Measurements from ENCODE around the gene KDM1A.
A peak's percentile ranks its signal among the peaks of the same experiment; 100 is the strongest.

KDM1A gene

DNA sequence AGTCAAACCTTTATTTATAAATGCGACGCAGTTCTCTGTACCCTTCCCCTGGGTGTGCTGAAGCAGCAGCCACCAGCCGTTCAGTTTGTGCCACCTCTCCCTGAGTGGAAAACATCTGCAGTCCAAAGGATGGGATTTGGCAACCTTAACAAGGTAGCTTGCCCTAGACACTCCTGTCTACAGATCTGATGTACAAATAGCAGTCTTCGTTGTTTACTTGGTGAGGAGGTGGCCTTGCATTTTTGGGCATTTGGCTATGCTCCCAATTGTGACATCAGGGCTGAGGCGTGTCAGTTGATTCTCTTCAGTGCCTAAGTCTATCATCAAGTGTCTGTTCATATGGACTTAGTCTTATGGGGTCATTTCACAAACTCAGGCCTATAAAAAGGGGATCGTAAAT is 59.8 kb downstream of the KDM1A start:
- no peak for DNase-seq

DNA sequence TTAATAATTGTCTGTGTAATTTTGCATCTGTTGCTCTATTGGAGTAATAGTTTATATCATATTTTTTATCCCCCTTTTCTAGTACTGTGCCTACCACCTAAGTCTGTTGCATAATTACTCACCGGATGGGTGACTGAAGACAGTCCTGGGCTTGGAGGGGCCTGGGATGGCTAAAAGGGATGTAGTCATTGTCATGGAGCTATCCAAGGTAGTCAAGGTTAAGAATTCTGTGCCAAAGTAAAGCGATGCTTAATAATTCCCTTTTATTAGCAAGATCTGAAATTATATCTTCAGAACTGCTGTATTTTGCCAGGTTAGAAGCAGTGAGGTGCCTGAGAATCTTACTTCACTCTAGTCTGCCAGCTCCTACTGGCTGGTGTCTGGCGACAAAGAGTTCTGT is 61.6 kb downstream of the KDM1A start:
- DNase-seq = no peak

- no peak for DNase-seq
These were observed 62.1 kb downstream of the KDM1A start for GRCh38 chr1:23081376-23081775.

DNA sequence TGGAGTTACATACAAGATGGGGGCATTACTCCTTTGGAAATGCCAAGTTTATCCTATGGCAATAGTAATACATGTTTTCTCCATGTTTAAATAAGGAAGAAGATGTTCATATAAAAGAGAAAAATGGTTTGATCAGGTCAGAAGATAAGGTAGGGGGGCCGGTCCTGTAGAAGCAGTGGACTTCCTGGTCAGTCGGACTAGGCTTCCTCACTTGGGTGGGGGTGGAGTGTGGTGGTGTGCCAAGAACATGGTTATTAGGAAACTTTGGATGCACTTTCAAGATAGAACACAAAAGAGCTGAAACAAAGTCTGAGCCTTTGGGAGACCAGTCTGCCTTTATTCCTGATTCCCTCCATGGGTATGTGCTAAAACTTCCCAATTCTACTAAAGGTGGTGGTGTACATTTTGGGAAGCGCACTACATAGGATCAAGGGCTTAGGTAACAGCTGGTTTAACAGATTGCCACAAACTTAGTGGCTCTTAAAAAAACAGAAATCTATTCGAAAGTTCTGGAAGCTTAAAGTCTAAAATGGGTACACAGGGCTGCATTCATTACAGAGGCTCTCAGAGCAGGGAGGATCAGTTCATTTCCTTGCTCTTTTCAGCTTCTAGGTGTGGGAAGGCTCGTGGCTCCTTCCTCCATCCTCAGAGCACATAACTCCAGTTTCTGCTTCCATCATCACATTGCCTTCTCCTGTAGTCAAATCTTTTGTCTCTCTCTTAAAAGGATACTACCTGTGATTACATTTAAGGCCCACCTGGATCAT is 64.6 kb downstream of the KDM1A start:
- DNase-seq = no peak

- no peak for DNase-seq
These were observed 65.6 kb downstream of the KDM1A start for GRCh38 chr1:23084880-23085279.

DNA sequence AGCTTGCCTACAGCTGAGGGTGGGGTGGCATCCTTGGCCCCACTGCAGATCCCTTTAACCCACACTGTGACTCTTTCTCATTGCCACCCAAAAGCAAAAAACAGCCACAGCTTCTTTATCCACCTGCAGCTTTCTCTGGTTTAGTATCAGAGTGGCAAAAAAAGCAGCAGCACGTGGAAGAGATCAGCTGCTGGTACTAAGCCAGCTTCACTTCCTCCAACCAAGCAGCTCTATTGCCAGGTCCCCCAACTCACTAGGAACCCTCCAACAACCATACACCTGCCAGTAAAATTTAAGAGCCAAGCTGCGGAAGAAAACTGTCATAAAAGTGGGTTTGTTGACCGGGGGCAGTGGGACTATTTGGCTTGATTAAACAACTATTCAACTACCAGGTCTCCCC is 66.4 kb downstream of the KDM1A start:
- no peak for DNase-seq

GRCh38 chr1:23088027-23088426 is 68.8 kb downstream of the KDM1A start:
- DNase-seq = no peak

GRCh38 chr1:23090056-23090455 is 70.8 kb downstream of the KDM1A start:
- DNase-seq = no peak

DNA sequence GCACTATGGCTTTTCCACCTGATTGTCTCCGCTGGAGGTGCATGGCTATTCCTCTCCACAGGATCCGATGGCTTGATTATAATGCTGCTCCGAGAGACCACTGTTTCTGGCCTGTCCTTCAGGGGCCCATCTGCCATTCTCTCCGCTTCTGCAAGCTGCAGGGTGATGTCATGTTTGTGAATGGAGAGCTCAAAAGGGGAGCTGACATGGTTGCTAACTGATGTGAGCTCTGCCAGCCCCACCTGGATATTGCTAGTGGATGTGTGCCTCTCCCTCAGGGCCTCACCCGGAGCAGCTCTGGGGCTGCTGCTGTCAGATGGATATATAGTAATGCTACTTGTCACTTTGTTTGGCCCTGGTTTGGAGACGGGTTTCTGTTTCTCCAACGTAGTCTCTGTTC is 72.3 kb downstream of the KDM1A start:
- DNase-seq = no peak

GRCh38 chr1:23092447-23092846 is 73.2 kb downstream of the KDM1A start:
- no peak for DNase-seq

DNA sequence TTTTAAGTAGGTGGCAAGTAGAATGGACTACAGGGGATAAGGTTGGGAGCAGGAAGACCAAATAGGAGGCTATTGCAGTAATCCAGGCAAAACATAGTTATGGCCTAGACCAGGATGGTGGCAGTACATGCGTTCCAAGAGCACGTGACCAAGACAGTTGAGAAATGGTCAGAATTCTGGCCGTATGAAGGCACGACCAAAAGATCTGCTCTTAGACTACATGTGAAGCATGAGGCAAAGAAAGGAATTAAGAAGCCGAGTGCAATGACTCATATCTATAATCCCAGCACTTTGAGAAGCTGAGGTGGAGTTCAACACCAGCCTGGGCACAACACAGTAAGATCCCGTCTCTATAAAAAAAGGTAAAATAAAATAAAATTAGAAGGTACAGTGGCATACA is 78.0 kb downstream of the KDM1A start:
- no peak for DNase-seq

DNA sequence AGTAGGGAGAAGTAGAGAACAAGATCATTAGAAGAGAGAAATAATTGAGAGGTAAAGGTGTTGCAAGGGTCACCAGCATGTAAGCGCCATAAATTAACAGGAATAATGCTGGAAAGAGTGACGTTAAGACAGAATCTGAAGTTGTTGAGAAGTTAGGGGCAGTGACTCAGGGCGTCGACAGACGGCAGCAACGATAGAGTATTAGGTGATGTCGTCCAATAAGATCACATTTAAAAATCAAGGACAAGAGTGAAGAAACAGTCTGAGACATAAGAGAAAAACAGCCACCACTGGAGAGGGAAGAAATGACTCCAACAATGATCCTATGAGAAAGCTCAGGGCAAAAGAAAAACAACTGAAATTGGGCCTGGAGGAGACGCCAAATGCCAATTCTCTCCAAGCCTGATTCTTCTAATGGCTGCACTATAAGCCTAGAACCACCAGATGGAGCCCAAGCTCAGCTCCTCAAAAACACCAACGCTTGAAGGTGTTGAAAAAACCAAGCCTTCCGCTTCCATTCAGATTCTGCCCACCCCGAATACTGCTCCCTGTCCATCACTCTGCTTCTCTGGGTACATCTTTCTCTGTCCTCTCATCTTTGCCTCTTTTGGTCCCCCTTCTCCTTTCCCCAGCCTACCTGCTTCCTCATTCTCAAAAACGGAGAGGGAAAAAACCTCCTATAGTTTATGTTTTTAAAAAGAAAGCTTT is 79.3 kb downstream of the KDM1A start:
- DNase-seq = peak; percentile 81

DNA sequence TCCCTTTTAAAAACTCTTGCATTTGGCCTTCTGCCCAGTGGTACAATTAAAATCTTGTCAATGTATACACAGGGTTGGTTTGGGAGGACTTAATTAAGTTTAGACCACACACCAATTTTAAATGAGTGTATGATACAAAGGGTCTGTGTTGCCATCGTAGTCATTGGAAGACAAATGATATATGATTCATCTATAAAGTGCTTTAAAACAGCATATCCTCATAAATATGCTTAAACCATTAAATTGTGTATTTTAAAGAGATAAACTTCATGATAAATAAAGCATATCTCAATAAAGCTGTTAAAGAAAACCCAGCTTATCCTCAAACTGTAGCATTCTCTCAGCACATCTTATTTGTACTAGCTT is 79.9 kb downstream of the KDM1A start:
- DNase-seq = no peak

DNA sequence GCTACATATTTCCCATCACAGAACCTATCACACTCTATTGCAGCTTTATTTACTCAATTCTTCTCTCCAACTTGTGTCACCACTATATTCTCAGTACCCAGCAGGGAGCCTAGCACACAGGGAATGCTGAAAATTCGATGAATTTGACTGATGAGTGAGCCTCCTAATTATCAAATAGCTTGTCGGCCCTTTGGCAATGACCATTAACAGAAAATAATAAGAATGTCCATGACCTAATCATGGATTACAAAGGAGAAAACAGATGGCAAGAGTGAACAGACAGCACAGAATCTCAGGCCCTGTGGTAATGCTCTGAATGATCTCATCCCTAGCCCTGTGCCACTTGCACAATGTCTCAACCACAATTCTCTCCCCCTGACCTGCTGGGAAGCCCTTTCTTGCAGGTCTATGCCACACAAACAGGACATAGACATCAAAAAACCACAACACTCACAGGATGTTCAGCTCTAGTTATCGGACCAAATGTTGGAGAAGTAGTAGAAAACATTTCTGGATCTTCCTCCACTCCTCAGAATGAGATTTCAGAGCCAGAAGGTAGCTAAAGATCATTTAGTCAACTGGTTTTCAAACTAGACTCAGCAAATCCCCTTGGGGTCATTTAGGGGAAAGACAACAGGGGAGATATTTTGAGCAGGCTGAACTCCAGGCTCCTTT is 80.9 kb downstream of the KDM1A start:
- DNase-seq = no peak

DNA sequence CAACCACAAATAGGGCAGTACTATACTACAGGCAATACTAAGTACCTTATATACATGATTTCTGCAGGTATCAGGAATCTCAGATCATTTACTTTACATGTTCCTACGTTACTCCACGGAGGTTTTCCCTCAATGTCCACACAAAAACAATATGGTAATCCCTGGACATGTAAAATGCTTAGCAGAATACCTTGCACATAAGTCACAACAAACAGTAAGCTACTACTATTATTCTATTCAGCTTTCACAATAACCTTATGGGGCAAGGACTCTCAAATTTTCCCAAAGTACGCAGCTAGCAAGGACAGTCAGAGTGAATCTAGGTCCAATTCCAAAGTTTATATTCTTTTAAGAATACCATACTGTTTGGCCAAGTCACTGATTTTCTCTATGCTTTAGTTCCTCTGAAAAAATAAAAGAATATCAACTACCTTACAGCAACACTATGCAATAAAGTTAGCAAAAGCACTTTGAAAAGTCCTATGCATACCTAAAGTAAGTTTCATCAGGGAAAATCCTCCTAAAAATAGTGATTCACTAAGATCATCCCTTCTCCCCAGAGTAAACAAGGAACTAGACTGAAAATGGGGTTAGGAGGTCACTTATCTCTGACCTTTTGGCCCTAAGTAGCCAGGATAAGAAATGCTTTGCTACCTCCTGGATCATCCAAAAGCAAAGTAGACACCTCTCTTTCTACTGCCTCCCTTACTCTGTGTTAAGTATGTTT is 82.0 kb downstream of the KDM1A start:
- no peak for DNase-seq

GRCh38 chr1:23101887-23102286 is 82.6 kb downstream of the KDM1A start:
- no peak for DNase-seq

- DNase-seq = no peak
These were observed 83.0 kb downstream of the KDM1A start for GRCh38 chr1:23102289-23102688.

DNA sequence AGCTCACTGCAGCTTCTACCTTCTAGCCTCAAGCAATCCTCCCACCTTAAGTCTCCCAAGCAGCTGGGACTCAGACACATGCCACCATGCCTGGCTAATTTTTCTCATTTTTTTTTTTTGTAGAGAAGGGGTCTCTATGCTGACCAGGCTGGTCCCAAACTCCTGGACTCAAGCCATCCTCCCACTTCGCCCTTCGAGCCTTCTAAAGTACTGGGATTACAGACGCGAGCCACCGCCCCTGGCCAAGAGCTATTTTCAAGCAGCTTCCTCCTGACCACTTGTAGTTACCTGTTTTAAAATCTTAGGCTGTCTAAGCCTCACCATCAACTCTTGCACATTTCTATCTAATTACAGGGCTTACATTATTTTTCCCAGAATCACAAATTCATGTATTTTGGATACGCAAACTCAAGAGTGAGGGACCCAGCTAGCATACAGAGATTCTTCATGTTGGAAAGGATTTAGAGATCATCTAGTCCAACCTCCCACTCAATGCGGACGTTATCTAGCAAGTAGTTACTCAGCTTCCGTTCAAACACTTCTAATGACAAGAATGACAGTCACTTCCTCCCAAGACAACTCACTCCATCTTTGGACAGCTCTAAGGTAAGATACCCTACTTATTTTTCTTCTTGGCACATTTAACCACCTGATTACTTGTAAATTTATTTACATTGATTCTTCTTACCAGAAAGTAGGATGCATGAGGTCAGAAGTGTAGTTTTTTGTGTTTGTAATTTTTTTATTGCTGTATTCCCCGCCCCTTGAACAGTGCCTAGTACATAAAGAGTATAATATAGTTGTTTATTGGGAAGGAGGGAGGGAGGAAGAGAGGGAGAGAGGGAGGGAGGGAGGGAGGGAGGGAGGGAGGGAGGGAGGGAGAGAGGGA is 84.0 kb downstream of the KDM1A start:
- no peak for DNase-seq

DNA sequence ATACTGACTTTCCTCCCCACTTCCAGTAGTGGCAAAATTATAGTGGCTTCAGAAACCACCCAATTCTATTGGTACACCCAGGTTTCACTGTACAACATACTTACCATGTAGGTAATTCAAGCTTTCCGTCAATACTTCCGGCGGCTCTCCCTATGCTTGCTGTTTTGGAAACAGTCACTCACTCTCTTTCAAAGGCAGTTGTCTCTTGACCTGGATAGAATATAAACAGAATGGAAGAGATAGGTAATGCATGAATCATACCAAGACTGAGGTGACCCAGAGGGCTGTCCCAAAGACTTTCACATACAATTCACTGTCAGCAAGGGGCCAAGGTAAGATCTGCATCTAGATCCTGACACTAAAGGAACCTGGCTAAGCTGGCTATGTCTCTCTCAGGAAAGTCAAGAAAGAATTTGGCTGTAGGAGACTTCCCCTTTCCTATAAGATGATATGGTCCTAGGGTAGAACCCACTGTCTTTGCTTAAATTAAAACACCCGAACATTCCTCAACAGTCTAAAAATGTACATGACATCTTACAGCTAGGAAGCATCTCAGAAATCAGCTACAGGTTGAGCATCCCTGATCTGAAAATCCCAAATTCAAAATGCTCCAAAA is 89.8 kb downstream of the KDM1A start:
- peak; percentile 69 for DNase-seq

GRCh38 chr1:23110391-23110790 is 91.1 kb downstream of the KDM1A start:
- DNase-seq = no peak

- no peak for DNase-seq
These were observed 92.6 kb downstream of the KDM1A start for GRCh38 chr1:23111600-23112535.
